PC-9 (cell line): ENCODE data around the gene EPB41L4B.

Source experiments
- EZH2 ChIP-seq: fragments of 200-600 bp; sonication (generic); IDR thresholded peaks from 2 replicates; pipeline ENCODE4 v1.8.0; 2017; ENCODE audit warnings: antibody characterized with exemption, low read depth
- TF ChIP-seq, protein P1 (sequence below): fragments of 200-600 bp; sonication (generic); conservative IDR thresholded peaks from 2 replicates; pipeline ENCODE4 v1.6.1; 2017; ENCODE audit warnings: mixed run types, antibody characterized with exemption, mild to moderate bottlenecking, moderate library complexity

DNA sequence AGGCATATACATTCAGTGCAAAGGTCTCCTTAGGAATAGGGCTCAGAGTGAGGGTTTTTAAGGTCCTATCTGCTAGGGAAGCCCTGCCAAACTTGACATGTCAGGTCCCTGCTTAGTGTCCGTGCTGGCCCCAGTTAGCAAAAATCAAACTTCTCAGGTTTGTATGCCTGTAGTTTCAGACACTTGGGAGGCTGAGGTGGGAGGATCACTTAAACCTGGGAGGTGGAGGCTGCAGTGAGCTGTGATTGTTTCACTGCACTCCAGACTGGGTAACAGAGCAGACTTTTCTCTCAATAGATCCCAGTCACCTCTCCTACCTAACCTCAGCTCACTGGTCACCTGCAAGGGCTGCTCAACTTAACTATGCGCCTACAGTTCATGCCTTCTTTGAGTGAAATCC is 182.4 kb downstream of the EPB41L4B start:
- TF ChIP-seq, protein P1, sequence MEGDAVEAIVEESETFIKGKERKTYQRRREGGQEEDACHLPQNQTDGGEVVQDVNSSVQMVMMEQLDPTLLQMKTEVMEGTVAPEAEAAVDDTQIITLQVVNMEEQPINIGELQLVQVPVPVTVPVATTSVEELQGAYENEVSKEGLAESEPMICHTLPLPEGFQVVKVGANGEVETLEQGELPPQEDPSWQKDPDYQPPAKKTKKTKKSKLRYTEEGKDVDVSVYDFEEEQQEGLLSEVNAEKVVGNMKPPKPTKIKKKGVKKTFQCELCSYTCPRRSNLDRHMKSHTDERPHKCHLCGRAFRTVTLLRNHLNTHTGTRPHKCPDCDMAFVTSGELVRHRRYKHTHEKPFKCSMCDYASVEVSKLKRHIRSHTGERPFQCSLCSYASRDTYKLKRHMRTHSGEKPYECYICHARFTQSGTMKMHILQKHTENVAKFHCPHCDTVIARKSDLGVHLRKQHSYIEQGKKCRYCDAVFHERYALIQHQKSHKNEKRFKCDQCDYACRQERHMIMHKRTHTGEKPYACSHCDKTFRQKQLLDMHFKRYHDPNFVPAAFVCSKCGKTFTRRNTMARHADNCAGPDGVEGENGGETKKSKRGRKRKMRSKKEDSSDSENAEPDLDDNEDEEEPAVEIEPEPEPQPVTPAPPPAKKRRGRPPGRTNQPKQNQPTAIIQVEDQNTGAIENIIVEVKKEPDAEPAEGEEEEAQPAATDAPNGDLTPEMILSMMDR: no peak
- no peak for TF ChIP-seq EZH2
